GM12878 (cell line): ENCODE data around the gene TMPRSS7. TPM values are rescaled to one million over a fixed set of nuclear protein-coding genes. Genes with fewer than 3 reads are reported as not detected.

ENCODE experiments used
- ATF2 ChIP-seq: IDR thresholded peaks from 2 replicates; pipeline ENCODE4 v1.6.1; 2012; ENCODE audit warnings: low read length, inconsistent platforms
- ATF3 ChIP-seq: IDR thresholded peaks from 2 replicates; pipeline ENCODE4 v1.6.1; 2011; ENCODE audit warnings: low read depth, mild to moderate bottlenecking, low read length, moderate library complexity, borderline replicate concordance; ENCODE audit errors: extremely low read depth
- BCL3 ChIP-seq: IDR thresholded peaks from 2 replicates; pipeline ENCODE4 v1.6.1; 2011; ENCODE audit warnings: borderline replicate concordance, low read depth, mild to moderate bottlenecking, moderate library complexity, low read length; ENCODE audit not compliant: insufficient read depth, poor library complexity, severe bottlenecking
- BCLAF1 ChIP-seq: fragments of 450-650 bp; IDR thresholded peaks from 2 replicates; pipeline ENCODE4 v1.6.1; 2017; ENCODE audit warnings: antibody characterized with exemption, mild to moderate bottlenecking, moderate library complexity
- BHLHE40 ChIP-seq, 2 experiments: fragments of 450-650 bp in 1 of 2; IDR thresholded peaks; 2 replicates each; pipeline ENCODE4 v1.6.1; 2011 to 2017; ENCODE audit warnings: low read depth in 2 of 2, borderline replicate concordance in 1 of 2, improper control_type of control experiment in 1 of 2, low read length in 1 of 2, mild to moderate bottlenecking in 1 of 2
- CHD1 ChIP-seq: IDR thresholded peaks from 2 replicates; pipeline ENCODE4 v1.6.1; 2012; ENCODE audit warnings: low read depth, low read length, improper control_type of control experiment
- EED ChIP-seq: sonication (generic); IDR thresholded peaks from 2 replicates; pipeline ENCODE4 v1.6.1; 2016; ENCODE audit warnings: antibody characterized with exemption, low read depth
- HDAC2 ChIP-seq: fragments of 200-600 bp; sonication (generic); IDR thresholded peaks from 2 replicates; pipeline ENCODE4 v1.6.1; 2017
- HDAC6 ChIP-seq: fragments of 200-600 bp; sonication (generic); IDR thresholded peaks from one replicate; pipeline ENCODE4 v1.8.0; 2017; ENCODE audit warnings: antibody characterized with exemption; ENCODE audit not compliant: unreplicated experiment
- IKZF1 ChIP-seq: fragments of 450-650 bp; conservative IDR thresholded peaks from 2 replicates; pipeline ENCODE4 v1.6.1; 2017; ENCODE audit warnings: antibody characterized with exemption, mild to moderate bottlenecking
- NR2F1 ChIP-seq: fragments of 450-650 bp; conservative IDR thresholded peaks from 2 replicates; pipeline ENCODE4 v1.6.1; 2017; ENCODE audit warnings: mild to moderate bottlenecking
- PAX8 ChIP-seq: fragments of 450-650 bp; IDR thresholded peaks from 2 replicates; pipeline ENCODE4 v1.6.1; 2017; ENCODE audit warnings: mild to moderate bottlenecking, moderate library complexity
- PBX3 ChIP-seq: IDR thresholded peaks from 2 replicates; pipeline ENCODE4 v1.6.1; 2011; ENCODE audit warnings: mild to moderate bottlenecking, low read depth, low read length, moderate library complexity; ENCODE audit not compliant: insufficient replicate concordance
- RBBP5 ChIP-seq: fragments of 200-600 bp; sonication (generic); conservative IDR thresholded peaks from 2 replicates; pipeline ENCODE4 v1.6.1; 2016
- SMAD1 ChIP-seq: fragments of 450-650 bp; IDR thresholded peaks from 2 replicates; pipeline ENCODE4 v1.6.1; 2018; ENCODE audit warnings: mild to moderate bottlenecking, low read depth; ENCODE audit not compliant: partially characterized antibody
- SMAD5 ChIP-seq: IDR thresholded peaks from 2 replicates; pipeline ENCODE4 v1.6.1; 2016; ENCODE audit warnings: antibody characterized with exemption, low read depth
- SMARCA5 ChIP-seq: fragments of 450-650 bp; IDR thresholded peaks from 2 replicates; pipeline ENCODE4 v1.6.1; 2017; ENCODE audit warnings: mild to moderate bottlenecking
- SRF ChIP-seq, 2 experiments: IDR thresholded peaks; 2 replicates each; pipeline ENCODE4 v1.6.1; 2011; ENCODE audit warnings: low read depth in 2 of 2, low read length in 2 of 2, mild to moderate bottlenecking in 1 of 2, moderate library complexity in 1 of 2
- ZBTB33 ChIP-seq: fragments of 450-650 bp; IDR thresholded peaks from 2 replicates; pipeline ENCODE4 v1.6.1; 2017; ENCODE audit warnings: mild to moderate bottlenecking
- polyA plus RNA-seq, 11 experiments: library from polyadenylated mRNA; depleted of rRNA in 4 of 11; unstranded in 6 of 11; stranded (reverse) in 5 of 11; fragments of >200 nt; fragmentation: Nextera tagmentation in 4 of 11; fragmentation: Illumina TruSeq in 1 of 11; extraction: Ambion mirVana in 4 of 11; extraction: Trizol in 1 of 11; gene quantifications; 1 replicate in 1 of 11; 2 replicates in 10 of 11; pipeline versions ENCODE4 v1.2.1 to v1.2.3, GENCODE V29; 2011 to 2016; ENCODE audit warnings: inconsistent platforms in 2 of 11, missing spikeins in 2 of 11, low read depth in 1 of 11
- total RNA-seq, 4 experiments: library from RNA; depleted of rRNA in 3 of 4; stranded (reverse); fragments of >200 nt in 3 of 4; fragmentation: Illumina TruSeq in 1 of 4; extraction: Trizol in 1 of 4; gene quantifications; 2 replicates each; pipeline versions ENCODE4 v1.2.1 to v1.2.3, GENCODE V29; 2013 to 2021

The TMPRSS7 gene
- total and polyA plus RNA-seq, 10 of the 15 experiments (the other 5 are each of a cell fraction or from before 2014, with no cell fraction given) = 0.03 TPM; not detected in 9

GRCh38 chr3:112115161-112115739 is 80.7 kb downstream of the TMPRSS7 start (continued):
- peak in 1 of 2 experiments; percentile 32; a peak in 1 of 4 replicates for TF ChIP-seq BHLHE40 (IDR thresholded peaks at IDR 0.05; ENCODE audit: borderline replicate concordance in 1 of 2, low read depth in 2 of 2, low read length in 1 of 2)
- TF ChIP-seq PBX3 = no peak
- peak; percentile 80; the same call in 1 of the 2 replicates for TF ChIP-seq CHD1
- TF ChIP-seq HDAC6 = no peak
- TF ChIP-seq RBBP5 = no peak
- TF ChIP-seq SMAD5 = no peak
- peak; percentile 85 for TF ChIP-seq SMAD1
- TF ChIP-seq PAX8 = no peak
- peak; percentile 99 for TF ChIP-seq BCL3
- no peak for TF ChIP-seq NR2F1
- TF ChIP-seq HDAC2 = no peak
- TF ChIP-seq ATF3 = no peak
- no peak for TF ChIP-seq SRF (IDR thresholded peaks at IDR 0.05; ENCODE audit: low read depth in 2 of 2, low read length in 2 of 2)
- TF ChIP-seq SMARCA5 = 0 out of 2 replicates have a peak, but pooled peaks have one; percentile 12
- no peak for TF ChIP-seq ZBTB33
- TF ChIP-seq IKZF1 = peak; percentile 73
- TF ChIP-seq BCLAF1 = no peak
- TF ChIP-seq ATF2 = peak; percentile 93
- peak; percentile 89 for TF ChIP-seq EED
